HPDE6-E6E7 (cell line): Measurements from ENCODE around the gene MYO18A.

Experiments used
- DNase-seq: peaks from one replicate; pipeline ENCODE4 v3.0.0; 2011; ENCODE audit warnings: missing footprints; ENCODE audit errors: extremely low spot score

MYO18A gene

DNA sequence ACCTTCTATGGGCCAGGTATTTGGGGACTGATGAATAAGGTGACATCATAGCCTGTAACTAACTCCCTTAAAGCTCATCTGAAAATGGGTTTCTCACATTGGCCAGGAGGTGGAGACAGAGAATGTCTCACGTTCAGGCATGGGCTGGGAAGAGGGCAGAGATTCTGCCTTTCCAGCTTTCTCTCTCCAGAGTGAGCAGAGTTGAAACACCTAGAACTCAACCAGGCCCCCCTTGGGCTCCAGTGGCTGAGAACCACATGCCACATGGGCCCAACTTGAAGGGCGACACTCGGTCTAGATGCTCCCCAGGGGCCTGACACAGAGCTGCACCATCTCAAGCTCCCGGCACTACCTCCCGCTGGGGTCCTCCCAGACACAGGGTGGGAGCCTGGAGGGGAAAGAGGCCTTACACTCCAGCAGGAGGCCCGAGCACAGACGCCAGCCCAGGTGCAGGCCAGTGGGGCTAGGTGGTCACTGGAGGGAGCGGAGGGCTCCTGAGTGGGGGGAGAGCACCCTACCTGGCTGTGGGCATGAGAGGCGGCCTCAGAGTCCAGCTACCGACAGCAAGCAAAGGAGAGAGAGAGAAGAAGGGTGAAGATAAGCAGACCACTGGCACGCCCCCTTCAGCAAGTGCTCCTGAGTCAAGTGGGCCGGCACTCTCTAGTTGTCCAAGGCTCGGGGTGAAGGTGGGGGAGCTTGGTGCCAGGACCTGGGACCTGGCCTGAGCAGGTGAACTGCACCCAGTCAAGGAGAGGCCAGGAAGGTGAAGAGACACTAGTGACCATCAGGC, 55.9 kb downstream of the MYO18A start:
- DNase-seq: peak; percentile 73

DNA sequence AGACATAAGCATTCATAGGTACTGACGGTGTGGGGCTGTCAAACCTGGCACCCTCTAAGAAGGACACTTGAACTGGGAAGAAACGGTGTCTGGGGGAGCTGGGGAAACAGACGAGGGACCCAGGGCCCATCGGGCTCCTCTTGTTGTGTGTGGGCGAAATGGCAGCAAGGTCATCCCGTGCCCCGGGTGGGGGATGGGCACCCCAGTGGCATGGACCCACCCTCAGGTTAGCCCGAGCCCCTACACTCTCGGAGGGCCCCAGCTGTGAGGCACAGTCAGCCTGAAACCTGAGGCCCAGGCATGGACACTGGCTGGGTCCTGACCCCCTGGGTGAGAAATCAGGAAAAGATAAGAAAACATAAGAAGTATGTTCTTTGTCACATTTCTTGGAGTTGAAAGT, 57.1 kb downstream of the MYO18A start:
- no peak for DNase-seq

DNA sequence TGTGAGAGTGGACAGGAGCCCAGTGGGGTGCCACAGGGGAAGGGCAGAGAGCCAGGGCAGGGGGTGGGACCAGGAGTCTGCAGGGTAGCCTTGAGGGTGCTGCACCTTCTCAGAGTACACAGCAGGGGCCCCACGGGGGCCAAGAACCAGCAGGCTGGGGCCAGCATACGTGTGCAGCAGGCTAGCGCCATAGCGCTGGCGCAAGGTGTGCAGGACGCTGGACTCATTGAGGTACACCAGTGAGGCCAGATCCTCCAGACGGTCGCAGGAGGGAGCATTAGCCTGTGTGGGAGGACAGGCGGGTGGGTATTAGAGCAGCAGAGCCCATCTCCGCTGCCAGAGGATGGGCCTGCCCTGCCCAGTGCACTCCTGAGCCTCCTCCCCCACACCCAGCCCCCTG, 58.8 kb downstream of the MYO18A start:
- no peak for DNase-seq

DNA sequence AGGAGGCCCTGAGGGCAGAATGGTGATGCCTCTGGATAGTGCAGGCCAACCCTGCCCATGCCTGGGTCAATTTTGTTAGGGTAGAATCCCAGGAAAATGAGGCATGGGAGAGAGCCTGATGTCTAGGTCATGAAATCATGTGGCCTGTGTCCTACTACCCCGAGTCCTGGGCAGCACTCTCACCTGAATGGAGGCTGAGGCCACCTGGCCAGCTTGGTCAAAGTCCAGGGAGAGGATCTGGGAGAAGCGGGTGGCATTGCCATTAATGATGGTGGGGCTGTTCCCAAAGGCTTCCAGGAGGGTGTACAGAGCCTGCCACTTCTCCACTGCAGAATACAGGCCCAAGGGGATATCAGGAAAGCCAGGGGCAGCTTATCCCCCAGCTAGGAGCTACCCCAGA, 59.8 kb downstream of the MYO18A start:
- DNase-seq: no peak

DNA sequence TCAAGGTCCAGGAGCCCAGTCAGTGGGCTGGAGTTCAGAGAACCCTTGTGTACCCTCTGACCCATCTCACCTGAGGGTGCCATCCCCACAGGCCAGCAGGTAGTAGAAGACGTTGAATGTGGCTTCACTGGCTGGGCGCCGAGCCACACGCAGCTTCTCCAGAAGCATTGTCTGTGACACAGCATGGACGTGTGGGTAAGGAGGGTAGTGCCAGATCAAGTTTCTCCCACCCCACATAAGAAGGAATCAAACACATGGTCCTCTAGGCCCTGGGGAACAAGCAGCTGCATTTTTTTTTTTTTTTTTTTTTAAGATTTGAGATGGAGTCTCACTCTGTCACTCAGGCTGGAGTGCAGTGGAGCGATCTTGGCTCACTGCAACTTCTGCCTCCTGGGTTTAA, 60.9 kb downstream of the MYO18A start:
- no peak for DNase-seq

DNA sequence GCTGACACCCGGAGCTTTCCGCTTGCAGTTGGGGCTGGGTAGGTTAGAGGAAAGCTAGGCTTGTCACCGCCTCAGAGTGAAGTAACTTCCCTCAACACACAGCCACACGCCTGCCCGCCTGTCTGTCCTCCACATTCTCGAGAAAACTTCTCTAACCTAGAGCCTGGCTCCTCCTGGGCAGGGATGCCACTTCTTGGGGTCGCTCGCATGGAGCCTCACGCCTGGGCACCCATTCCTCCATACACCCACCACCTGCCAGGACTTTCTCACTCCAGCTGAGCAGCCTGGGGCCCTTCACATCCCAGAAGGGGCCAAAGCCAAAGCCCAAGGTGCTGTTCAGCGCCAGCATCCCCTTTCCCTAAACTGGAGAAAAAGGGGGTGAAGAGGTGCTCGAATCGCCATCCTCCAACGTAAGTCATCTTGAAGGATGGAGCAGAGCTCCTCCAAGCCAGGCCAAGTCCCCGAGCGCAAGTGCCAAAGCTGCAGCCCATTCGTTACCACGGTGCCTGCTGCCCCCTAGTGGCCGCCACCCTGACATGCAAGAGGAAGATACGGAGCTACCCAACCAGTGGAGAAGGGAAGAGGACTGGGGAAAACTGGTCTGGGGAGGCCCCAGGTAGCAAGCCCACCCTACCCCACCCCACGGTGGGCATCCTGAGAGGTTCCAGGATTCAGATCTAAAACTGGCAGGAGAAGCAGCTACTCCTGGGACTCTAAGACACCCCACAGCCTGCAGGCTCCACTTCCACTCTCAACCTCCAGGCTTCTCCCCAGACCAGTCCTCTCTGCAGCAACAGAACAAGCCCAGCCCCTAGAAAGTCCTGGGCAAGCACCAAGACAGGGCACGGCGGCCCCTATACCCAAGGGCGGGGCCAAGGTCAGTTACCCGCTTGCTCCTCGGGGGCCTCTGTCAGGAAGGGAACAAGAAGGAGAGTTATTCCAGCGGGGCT, 63.1 kb downstream of the MYO18A start:
- peak; percentile 47 for DNase-seq

DNA sequence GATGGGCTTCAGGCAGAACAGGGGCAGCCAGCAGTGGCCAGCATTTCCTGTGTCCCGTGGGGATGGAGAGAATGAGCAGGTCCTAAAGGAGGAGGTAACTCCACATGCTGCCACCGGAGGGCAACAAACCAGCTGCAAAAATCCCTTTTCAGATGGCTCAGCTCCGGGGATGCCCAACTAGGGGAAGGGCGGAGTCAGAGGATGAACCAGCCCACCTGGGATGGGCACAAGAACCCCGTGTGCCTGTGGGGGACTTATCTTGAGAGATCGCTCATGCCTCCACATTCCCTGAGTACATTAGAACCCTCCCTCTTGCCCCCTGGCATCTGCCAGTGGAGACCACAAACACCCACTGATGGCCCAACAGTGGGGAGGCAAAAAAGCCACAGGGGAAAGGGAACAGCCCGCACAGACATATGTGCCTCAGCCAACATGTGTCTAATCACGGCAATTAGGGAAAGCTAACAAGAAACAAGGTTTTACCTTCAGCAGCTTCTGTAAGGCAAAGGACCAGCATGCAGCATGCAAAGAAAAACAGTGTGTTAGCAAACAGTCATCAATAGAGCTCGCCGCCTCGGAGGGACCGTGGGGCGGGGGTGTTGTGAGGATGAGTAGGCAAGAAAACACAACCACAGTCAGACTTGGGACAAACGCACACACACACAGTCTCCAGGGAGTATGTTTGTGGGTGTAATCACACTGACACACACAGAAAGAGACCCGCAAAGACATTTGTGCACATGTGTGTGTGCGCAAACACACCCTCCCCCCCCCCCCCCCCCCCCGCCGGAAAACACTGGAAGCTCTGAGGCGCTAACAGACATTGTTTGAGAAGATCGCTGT, 64.0 kb downstream of the MYO18A start:
- peak; percentile 55 for DNase-seq

DNA sequence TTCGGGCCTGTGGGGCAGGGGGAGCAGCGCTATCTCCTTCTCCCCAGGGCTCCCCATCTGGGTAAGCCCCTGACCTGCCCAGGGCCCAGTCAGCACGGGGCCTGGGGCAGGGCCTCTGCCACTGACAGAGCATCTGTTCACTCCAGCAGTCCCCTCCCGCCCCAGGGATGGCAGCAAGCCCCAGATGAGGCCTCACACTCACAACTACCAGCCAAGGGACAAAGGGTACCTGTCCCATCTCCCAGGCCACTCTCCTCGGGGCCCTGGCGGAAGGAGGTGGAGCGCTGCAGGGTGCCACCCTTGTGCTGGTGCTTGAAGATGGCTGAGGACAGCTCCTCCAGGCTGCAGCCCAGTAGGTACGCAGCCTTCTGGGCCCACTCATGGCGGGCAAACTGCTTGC, 64.8 kb downstream of the MYO18A start:
- no peak for DNase-seq

DNA sequence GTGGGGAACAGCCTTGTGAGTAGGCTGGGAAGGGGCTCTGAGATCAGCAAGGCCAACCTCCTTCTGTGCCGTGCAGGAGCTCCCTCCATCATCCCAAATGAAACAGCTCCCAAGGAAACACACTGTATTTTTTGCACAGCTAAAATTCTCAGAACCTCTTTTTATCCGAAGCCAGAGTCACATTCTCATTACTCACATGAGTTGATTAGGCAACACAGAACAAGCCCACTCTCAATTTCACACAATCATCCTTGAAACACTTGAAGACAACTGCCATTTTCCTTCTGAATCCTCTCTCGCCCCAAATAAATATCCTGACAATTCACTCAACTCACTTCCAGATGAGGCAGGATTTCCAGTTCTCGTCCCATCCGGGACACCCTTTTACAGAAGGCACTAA, 66.1 kb downstream of the MYO18A start:
- DNase-seq: no peak

DNA sequence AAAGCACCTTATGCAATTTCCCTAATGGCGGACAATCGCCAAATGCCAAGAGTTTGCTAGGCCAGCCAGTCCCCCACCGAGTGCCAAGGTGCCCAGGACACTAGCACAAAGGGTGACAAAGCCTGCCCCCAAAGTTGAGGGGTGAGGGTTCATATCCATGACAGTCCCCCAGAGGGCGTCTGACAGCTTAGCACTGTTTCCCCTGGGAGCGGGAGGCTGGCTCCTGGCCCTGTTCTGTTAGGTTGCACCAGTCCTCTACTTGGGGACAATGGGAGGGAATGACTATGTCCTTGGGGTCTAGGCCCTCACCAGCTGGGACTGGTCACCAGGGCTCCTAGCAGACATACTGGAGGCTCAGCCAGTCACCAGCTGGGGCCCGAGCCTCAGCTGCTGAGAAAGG, 66.9 kb downstream of the MYO18A start:
- no peak for DNase-seq

DNA sequence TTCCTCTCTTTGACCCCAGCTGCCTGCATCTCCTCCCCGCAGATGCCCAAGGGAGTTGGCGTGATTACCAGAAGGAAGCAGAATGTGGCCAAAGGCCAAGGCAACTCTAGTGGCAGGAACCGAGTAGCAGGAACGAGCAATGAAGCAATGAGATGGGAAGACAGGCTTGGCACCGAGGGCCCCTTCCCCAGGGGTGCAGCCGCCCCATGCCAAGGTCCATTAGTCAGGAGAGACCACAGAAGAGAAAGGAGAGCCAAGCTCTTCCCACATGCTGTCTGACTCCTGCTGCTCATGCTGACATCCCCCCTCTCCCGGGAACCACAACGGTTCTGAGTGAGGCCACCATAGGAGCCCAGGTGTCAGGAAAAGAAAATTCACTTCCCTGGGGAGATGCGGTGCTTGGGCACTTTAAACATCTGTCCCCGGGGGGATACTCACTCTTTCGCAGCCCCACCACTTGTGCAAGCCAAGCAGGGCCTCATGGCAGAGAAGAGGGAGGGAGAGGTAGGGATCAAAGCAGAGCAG, 67.4 kb downstream of the MYO18A start:
- no peak for DNase-seq

DNA sequence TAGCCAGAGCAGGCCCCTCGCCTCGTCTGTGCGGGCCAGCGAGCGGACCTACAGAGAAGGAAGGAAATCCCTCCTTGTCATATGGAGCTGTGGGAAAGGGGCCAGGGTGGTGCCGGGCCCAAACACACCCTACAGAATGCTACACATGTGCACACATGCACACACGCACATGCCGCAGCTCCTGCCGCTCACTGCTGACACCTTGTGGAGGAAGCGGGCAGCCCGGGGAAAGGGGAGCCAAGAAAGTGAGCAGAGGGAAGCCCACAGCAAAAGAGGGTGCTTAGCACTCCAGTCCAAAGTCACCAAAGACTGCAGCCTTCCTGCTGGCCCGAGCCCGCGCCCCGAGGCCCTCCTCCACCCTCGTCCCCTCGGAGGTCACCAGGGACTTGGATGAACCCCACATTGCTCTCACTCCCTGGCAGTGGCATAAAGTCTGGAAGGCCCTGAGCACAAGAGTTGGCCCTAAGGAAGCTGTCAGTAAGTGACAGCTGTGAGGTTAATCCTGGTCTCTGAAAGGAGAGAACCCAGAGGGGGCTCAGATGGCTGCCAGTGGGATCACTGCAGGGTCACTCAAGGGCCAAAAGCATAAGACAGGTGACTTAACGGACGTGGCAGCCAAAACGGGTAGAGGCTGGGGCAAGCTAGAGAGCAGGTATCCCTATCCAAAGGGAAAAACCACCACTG, 68.2 kb downstream of the MYO18A start:
- DNase-seq: peak; percentile 51

DNA sequence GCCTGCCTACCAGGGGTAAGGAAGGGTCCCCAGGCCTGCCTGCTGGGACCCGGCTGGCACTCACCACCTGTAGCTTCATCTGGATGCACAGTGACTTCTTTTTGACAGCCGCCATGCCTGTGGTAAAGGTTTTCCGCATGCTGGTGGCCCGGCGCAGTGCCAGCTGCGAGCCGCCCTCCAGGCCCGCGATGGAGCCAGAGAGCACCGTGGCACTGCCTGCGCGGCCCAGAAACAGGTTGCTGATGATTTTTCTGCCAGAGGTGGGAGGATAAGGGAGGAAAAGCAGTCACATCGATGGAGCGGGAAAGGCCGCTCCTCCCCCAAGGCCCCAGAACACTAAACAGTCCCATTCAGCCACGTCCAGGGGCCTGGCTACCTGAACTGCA, 69.8 kb downstream of the MYO18A start:
- no peak for DNase-seq

DNA sequence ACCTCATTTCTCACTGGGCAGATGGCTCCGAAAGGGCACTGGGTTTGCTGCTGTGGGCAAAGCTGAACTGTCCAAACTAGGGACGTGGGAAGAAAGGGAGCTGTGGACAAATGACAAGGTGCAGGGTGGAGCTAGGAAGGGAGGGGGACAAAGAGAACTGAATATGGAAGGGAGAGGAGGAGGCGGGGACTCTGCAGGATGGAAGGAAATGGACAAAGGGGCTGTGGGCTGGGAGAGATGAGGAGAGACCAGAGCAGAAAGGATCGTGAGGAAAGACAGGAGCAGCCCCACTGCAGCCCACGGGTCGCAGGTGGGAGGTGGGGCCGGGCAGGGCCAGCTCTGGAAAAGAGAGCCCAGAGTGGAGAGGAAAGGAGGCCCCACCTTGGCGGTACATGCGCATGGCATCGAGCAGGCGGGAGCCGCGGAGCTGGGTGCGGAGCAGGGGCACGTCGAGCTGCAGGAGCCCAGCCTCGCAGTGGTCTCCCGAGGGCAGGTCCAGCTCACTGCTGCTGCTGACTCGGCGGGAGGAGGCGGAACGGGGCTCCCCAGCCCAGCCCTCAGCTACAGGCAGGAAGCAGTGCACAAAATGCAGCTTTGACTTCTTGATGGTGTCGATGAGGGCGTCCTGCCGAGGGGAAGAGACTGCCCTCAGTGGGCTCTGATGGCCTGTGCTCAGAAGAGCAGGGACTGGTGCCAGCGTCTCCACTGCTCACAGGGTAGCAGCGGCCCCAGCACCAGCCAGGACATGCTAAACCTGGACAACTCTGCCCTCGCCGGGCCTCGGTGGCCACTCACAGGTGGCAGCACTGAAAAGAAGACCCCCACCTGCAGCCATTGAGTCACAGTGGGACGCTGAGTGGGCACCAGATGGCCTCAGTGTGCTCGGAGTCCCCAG, 70.5 kb downstream of the MYO18A start:
- DNase-seq: no peak

DNA sequence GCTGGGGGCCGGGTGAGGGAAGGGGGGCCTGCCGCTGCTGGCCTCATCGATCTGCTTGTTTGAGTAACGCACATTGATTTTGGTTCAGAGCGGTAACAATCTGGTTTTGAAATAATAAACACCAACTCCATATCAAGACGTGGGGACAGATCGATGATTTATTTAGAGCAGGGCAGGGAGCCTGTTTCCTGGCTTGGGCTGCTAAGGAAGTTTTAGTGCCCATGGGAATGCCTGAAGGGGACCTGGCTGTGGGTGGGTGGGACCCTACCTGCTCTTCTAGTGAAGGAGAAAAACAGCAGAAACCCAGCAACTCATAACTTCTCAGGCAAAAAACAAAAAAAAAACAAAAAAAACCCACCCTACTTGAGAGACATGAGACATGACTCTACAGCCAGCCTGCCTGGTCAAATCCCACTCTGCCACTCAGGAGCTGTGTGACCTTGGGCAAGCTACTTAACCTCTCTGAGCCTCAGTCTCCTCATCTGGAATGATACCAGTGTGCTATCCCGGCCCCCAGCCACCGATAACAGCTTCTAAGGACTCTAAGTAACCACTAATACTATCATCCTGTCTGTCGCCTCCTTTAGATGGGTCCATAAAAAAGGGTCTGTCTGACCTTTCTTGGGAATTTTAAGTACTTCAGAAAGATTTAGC, 71.2 kb downstream of the MYO18A start:
- DNase-seq: no peak

DNA sequence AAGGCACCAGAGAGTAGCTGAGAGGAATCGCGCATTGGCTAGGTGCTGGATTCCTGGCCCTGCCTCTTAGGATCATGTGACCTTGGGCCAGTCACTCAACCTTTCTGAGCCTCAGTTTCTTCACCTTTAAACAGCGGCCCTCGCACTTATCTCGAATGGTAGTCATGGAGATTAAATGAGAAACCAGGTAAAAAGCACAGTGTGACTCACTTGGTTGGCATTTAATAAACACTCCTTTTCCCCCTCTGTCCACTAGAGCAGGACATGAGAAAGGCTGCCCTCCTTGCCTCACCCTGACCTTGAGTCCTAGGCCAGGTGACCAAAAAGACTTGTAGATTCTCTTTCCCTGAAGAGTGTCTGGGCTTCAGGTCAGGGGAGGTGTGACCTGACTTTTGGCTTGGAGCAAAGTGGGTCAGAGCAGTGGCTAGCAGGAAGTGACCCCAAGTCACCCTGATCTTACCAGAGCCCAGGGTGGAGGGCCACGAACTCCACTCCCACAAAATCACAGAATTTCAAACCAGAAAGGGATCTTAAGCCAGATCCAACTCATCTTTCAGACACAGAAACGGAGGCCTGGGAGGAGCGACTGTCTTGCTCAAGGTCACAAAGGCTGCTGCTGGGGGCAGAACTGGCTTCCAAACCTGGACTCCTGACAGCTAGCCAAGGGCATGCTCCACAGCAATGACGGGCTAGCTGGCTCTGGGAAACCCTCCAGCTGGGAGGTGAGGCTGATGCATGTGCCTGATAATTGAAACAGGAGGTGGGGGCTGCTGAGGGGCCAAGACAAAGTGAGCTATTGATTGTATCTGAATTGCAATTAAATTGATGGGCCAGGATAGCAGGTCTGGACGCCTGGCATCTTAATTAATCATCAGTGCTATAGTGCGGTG, 72.0 kb downstream of the MYO18A start:
- peak; percentile 26 for DNase-seq

DNA sequence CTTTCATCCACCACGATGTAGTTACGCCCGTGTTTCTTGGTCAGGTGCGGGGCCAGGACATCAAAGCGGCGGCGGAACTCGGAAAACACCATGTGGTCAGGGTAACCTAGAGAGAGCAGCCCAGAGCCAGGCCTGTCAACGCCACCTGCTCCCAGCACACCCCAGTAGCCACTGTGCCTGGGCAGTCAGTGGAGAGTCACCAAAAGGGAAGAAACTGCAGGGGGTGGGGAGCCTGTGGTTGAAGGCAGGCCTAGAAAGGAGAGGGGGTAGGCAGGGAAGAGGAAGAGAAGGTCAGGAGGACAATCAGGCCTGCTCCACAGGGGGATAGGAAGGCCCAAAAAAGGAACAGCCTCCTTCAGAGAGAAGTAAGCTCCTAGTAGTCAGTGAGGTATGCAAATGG, 73.1 kb downstream of the MYO18A start:
- DNase-seq: no peak

DNA sequence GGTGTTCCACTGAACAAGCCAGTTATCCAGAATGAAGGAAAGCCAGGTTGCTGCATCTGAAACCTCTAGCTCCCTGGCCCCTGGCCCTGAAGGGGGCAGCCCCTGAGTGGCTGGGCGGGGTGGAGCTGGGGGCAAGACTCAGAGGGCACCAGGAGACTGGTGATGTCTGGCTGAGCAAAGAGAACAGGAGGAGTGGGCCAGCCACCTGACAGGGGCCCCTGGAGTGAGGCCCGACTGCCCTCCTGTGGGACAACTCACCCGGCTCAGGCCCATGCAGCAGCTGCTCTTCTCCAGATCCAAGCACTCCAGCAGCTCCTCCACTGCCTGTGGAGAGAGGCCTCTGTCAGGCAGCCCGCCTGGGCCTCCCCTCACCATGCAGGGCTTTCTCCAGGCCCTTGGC, 76.9 kb downstream of the MYO18A start:
- no peak for DNase-seq

DNA sequence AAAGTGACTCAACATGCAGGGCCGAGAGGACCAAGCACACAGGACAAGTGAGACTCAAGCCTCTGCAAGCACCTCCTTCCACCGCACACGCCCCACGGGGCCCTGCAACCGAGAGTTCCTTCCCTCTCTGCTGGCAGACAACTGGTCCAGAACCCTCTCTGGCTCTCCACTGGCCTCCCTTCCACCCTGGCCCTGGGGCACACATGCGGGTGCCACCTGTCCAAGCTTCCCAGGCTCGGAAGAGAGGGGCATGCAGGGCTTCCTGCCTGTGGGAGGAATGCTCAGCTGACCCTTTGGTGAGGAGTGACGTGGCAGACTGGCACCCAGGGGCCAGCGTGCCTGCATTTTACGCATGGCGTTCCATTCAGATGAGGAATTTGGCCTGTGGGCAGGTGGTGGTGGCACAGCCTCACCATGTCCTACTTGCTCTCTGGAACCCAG, 77.4 kb downstream of the MYO18A start:
- DNase-seq: no peak
